Measurements from ENCODE around the gene PPM1A. TPM values are rescaled to one million over a fixed set of nuclear protein-coding genes. Genes with fewer than 3 reads are reported as not detected.

PPM1A gene
- total and polyA plus RNA-seq, 2 donors (not counting 3 experiments of a cell fraction or from before 2014, with no cell fraction given): 14.1 to 33.9 TPM

- POLR2A ChIA-PET: no interaction called here
- CTCF ChIA-PET: interaction anchor here (0.8 kb wide), 1 partner anchor 121 kb away, joined by 3 read pairs; no protein-coding TSS in a partner anchor
- FAIRE-seq (no peak), DNase-seq (ENCODE audit: low read depth, low spot score) (no peak)
- no TSS peak for BruUV-seq (replicated peaks)
- Histone ChIP-seq H3K27me3 (ENCODE audit: control insufficient read depth in 2 of 2, insufficient read depth in 2 of 2, low read length in 2 of 2) (peaks cover 0 to 3% of the 10 kb centered on the region in 2 experiments), H3K4me2 (ENCODE audit: insufficient read depth, low read length) (no peak overlapping the region), H3K9me1 (replicated peaks; ENCODE audit: control insufficient read depth, extremely low read depth, insufficient read depth, low read length) (no peaks in the 10 kb centered on the region), H3K9me3 (replicated peaks; ENCODE audit: control insufficient read depth, insufficient read depth, low read length) (no peaks in the 10 kb centered on the region), H3K79me2 (ENCODE audit: control insufficient read depth, insufficient read depth, low read length) (no peaks in the 10 kb centered on the region), H3K4me1 (ENCODE audit: control insufficient read depth, extremely low read depth, insufficient read depth, low read length) (no peaks in the 10 kb centered on the region), H3K36me3 (ENCODE audit: control insufficient read depth in 2 of 2, extremely low read depth in 1 of 2, insufficient read depth in 2 of 2, low read length in 2 of 2) (no peaks in the 10 kb centered on the region), H3K9ac (replicated peaks; ENCODE audit: extremely low read depth, insufficient read depth, low read length) (no peak overlapping the region), H2AFZ (ENCODE audit: low read depth, low read length) (no peak overlapping the region), H4K20me1 (replicated peaks; ENCODE audit: control insufficient read depth, extremely low read depth, insufficient read depth, low read length) (no peaks in the 10 kb centered on the region), H3K4me3 (replicated peaks in 1 of 3; ENCODE audit: insufficient read depth in 1 of 3, low read depth in 1 of 3, low read length in 3 of 3) (no peak overlapping the region), H3K27ac (ENCODE audit: insufficient read depth, low read depth, low read length) (no peak overlapping the region)
- intact Hi-C loops (cut with micrococcal nuclease): no loop called here
- dilution Hi-C loops (cut with MboI; ENCODE audit: extremely low pct_ligation_motif_present, low sequenced_read_pairs): no loop called here
- TF ChIP-seq POLR2AphosphoS5 (IDR thresholded peaks at IDR 0.05; ENCODE audit: insufficient read depth, low read depth, low read length): no peak
- TF ChIP-seq MYC (IDR thresholded peaks at IDR 0.05; ENCODE audit: low read depth, low read length): no peak
- no peak for TF ChIP-seq JUN (IDR thresholded peaks at IDR 0.05; ENCODE audit: borderline replicate concordance, insufficient read depth, insufficient read length, low read depth)
- no peak for TF ChIP-seq FOS (IDR thresholded peaks at IDR 0.05; ENCODE audit: borderline replicate concordance, insufficient read depth, low read length)
- no peak for TF ChIP-seq POLR2A (IDR thresholded peaks at IDR 0.05; ENCODE audit: low read depth, low read length)
- TF ChIP-seq, protein P1, sequence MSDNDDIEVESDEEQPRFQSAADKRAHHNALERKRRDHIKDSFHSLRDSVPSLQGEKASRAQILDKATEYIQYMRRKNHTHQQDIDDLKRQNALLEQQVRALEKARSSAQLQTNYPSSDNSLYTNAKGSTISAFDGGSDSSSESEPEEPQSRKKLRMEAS (IDR thresholded peaks at IDR 0.05; ENCODE audit: insufficient read depth, insufficient read length): no peak
Observed at GRCh38 chr14:60210703-60211102, 38.3 kb upstream of the PPM1A start.

GRCh38 chr14:60211153-60211552, 37.9 kb upstream of the PPM1A start:
- intact Hi-C loops (cut with micrococcal nuclease) (no loop called here), dilution Hi-C loops (cut with MboI; ENCODE audit: extremely low pct_ligation_motif_present, low sequenced_read_pairs) (no loop called here)
- no peaks in the 10 kb centered on the region for H3K4me1 ChIP-seq (ENCODE audit: control insufficient read depth, extremely low read depth, insufficient read depth, low read length)
- BruUV-seq (replicated peaks): no TSS peak
- no peak for DNase-seq (ENCODE audit: low read depth, low spot score)
- no peak for TF ChIP-seq POLR2A (IDR thresholded peaks at IDR 0.05; ENCODE audit: low read depth, low read length)
- ChIA-PET CTCF (interaction anchor here (0.8 kb wide), 1 partner anchor 121 kb away, joined by 3 read pairs; no protein-coding TSS in a partner anchor), POLR2A (no interaction called here)
- no peak overlapping the region for H3K4me3 ChIP-seq (replicated peaks in 1 of 3; ENCODE audit: insufficient read depth in 1 of 3, low read depth in 1 of 3, low read length in 3 of 3)
- no peaks in the 10 kb centered on the region for H3K9me3 ChIP-seq (replicated peaks; ENCODE audit: control insufficient read depth, insufficient read depth, low read length)
- no peaks in the 10 kb centered on the region for H4K20me1 ChIP-seq (replicated peaks; ENCODE audit: control insufficient read depth, extremely low read depth, insufficient read depth, low read length)
- no peak overlapping the region for H3K9ac ChIP-seq (replicated peaks; ENCODE audit: extremely low read depth, insufficient read depth, low read length)
- H3K4me2 ChIP-seq (ENCODE audit: insufficient read depth, low read length): no peak overlapping the region
- no peaks in the 10 kb centered on the region for H3K9me1 ChIP-seq (replicated peaks; ENCODE audit: control insufficient read depth, extremely low read depth, insufficient read depth, low read length)
- peaks cover 0 to 3% of the 10 kb centered on the region in 2 experiments for H3K27me3 ChIP-seq (ENCODE audit: control insufficient read depth in 2 of 2, insufficient read depth in 2 of 2, low read length in 2 of 2)
- no peak overlapping the region for H3K27ac ChIP-seq (ENCODE audit: insufficient read depth, low read depth, low read length)
- no peak overlapping the region for H2AFZ ChIP-seq (ENCODE audit: low read depth, low read length)
- no peak for FAIRE-seq
- no peaks in the 10 kb centered on the region for H3K79me2 ChIP-seq (ENCODE audit: control insufficient read depth, insufficient read depth, low read length)
- no peaks in the 10 kb centered on the region for H3K36me3 ChIP-seq (ENCODE audit: control insufficient read depth in 2 of 2, extremely low read depth in 1 of 2, insufficient read depth in 2 of 2, low read length in 2 of 2)
